Measurements from ENCODE around the gene FZD10. TPM values are rescaled to one million over a fixed set of nuclear protein-coding genes. Genes with fewer than 3 reads are reported as not detected.

The FZD10 gene
- total RNA-seq, 1 donor, result not detected

- no peak for DNase-seq (ENCODE audit: low read depth)
- TF ChIP-seq CTCF (IDR thresholded peaks at IDR 0.05; ENCODE audit: insufficient read depth, low read depth, low read length), result no peak
- no peak overlapping the region for H3K4me3 ChIP-seq (ENCODE audit: low read depth, low read length)
Observed at GRCh38 chr12:130158754-130159059, 3.6 kb upstream of the FZD10 start.

GRCh38 chr12:130160306-130160705, 2.0 kb upstream of the FZD10 start:
- no peak for TF ChIP-seq CTCF (IDR thresholded peaks at IDR 0.05; ENCODE audit: insufficient read depth, low read depth, low read length)
- DNase-seq (ENCODE audit: low read depth), result no peak
- H3K4me3 ChIP-seq (ENCODE audit: low read depth, low read length), result no peak overlapping the region

GRCh38 chr12:130160711-130161231, 1.5 kb upstream of the FZD10 start:
- H3K4me3 ChIP-seq (ENCODE audit: low read depth, low read length), result no peak overlapping the region
- TF ChIP-seq CTCF (IDR thresholded peaks at IDR 0.05; ENCODE audit: insufficient read depth, low read depth, low read length), result no peak
- no peak for DNase-seq (ENCODE audit: low read depth)

- no peak overlapping the region for H3K4me3 ChIP-seq (ENCODE audit: low read depth, low read length)
- no peak for DNase-seq (ENCODE audit: low read depth)
- TF ChIP-seq CTCF (IDR thresholded peaks at IDR 0.05; ENCODE audit: insufficient read depth, low read depth, low read length), result no peak
Observed at GRCh38 chr12:130161261-130162243, 712 bp upstream of the FZD10 start.

GRCh38 chr12:130162745-130163460, 639 bp downstream of the FZD10 start:
- no peak for DNase-seq (ENCODE audit: low read depth)
- no peak for TF ChIP-seq CTCF (IDR thresholded peaks at IDR 0.05; ENCODE audit: insufficient read depth, low read depth, low read length)
- no peak overlapping the region for H3K4me3 ChIP-seq (ENCODE audit: low read depth, low read length)

- no peak for TF ChIP-seq CTCF (IDR thresholded peaks at IDR 0.05; ENCODE audit: insufficient read depth, low read depth, low read length)
- no peak overlapping the region for H3K4me3 ChIP-seq (ENCODE audit: low read depth, low read length)
- no peak for DNase-seq (ENCODE audit: low read depth)
Observed at GRCh38 chr12:130163461-130164215, 1.4 kb downstream of the FZD10 start.
